HL-60/S4 (cell line): ENCODE results near the gene POP7.
"Not testable (repeated sequence)": the region's sequence is repeated elsewhere in the genome, so short reads cannot be mapped to it uniquely, and the experiment has no call there.

Source experiments
- in situ Hi-C: fragments of 300-500 bp; cut with MboI; formaldehyde crosslinking; loops from 2 replicates; pipeline ENCODE4 v1.14.3; 2022; ENCODE audit warnings: low sequenced_read_pairs

POP7 gene

GRCh38 chr7:100691676-100692577 is 14.0 kb upstream of the POP7 start:
- in situ Hi-C loops, result no loop called here

- in situ Hi-C loops, result no loop called here
These were observed 13.4 kb upstream of the POP7 start for GRCh38 chr7:100692578-100692961.

GRCh38 chr7:100693312-100694097 is 12.4 kb upstream of the POP7 start:
- in situ Hi-C loops, result no loop called here

- in situ Hi-C loops, result no loop called here
These were observed 11.7 kb upstream of the POP7 start, which contains the start of gene GIGYF1 for GRCh38 chr7:100694098-100694745. Gene GIGYF1, minus strand, starts transcription at chr7:100694250. Its CDS starts 6,012 bp downstream, at chr7:100688238.

GRCh38 chr7:100696123-100696521 is 9.8 kb upstream of the POP7 start:
- in situ Hi-C loops, result no loop called here

GRCh38 chr7:100699018-100699417 is 6.9 kb upstream of the POP7 start:
- in situ Hi-C loops, result no loop called here

- in situ Hi-C loops, result not testable (repeated sequence)
These were observed 4.8 kb upstream of the POP7 start for GRCh38 chr7:100701089-100701488.

GRCh38 chr7:100705320-100705752 is 585 bp upstream of the POP7 start:
- in situ Hi-C loops, result no loop called here

- in situ Hi-C loops, result no loop called here
These were observed 871 bp downstream of the POP7 start for GRCh38 chr7:100706672-100707311.

GRCh38 chr7:100708395-100708794 is 2.5 kb downstream of the POP7 start:
- in situ Hi-C loops, result no loop called here

GRCh38 chr7:100710452-100710851 is 4.5 kb downstream of the POP7 start:
- in situ Hi-C loops, result no loop called here

- in situ Hi-C loops, result no loop called here
These were observed 5.4 kb downstream of the POP7 start for GRCh38 chr7:100711369-100711768.

GRCh38 chr7:100714725-100715124 is 8.8 kb downstream of the POP7 start:
- in situ Hi-C loops, result no loop called here

GRCh38 chr7:100717073-100717472 is 11.2 kb downstream of the POP7 start:
- in situ Hi-C loops, result not testable (repeated sequence)

- in situ Hi-C loops, result no loop called here
These were observed 13.8 kb downstream of the POP7 start for GRCh38 chr7:100719523-100720278.

GRCh38 chr7:100720279-100720670 is 14.4 kb downstream of the POP7 start, which contains the start of gene EPO:
Gene EPO, plus strand, starts transcription at chr7:100720468. Its CDS starts 513 bp downstream, at chr7:100720981.
- in situ Hi-C loops, result no loop called here

- in situ Hi-C loops, result no loop called here
These were observed 15.0 kb downstream of the POP7 start for GRCh38 chr7:100720671-100721504.

- in situ Hi-C loops, result no loop called here
These were observed 15.5 kb downstream of the POP7 start for GRCh38 chr7:100721505-100721812.

GRCh38 chr7:100722480-100723212 is 16.7 kb downstream of the POP7 start:
- in situ Hi-C loops, result no loop called here
